ENCODE results near the gene LAMP2.

LAMP2 gene

GRCh38 chrX:120453985-120454384 is 15.1 kb downstream of the LAMP2 start:
- DNase-seq = no peak

GRCh38 chrX:120452131-120452530 is 17.0 kb downstream of the LAMP2 start:
- peak; percentile 27 for DNase-seq

- DNase-seq = no peak
Measured at GRCh38 chrX:120450163-120450562, 18.9 kb downstream of the LAMP2 start.

- no peak for DNase-seq
Measured at GRCh38 chrX:120446498-120446897, 22.6 kb downstream of the LAMP2 start.

- DNase-seq = no peak
Measured at GRCh38 chrX:120439921-120440320, 29.2 kb downstream of the LAMP2 start.

- no peak for DNase-seq
Measured at GRCh38 chrX:120429776-120430540, 39.1 kb downstream of the LAMP2 start.

- no peak for DNase-seq
Measured at GRCh38 chrX:120428309-120428708, 40.8 kb downstream of the LAMP2 start.

GRCh38 chrX:120426599-120426998 is 42.5 kb downstream of the LAMP2 start:
- no peak for DNase-seq

GRCh38 chrX:120419463-120419862 is 49.6 kb downstream of the LAMP2 start:
- DNase-seq = peak; percentile 49

GRCh38 chrX:120408168-120408567 is 60.9 kb downstream of the LAMP2 start:
- DNase-seq = no peak

GRCh38 chrX:120406638-120407037 is 62.5 kb downstream of the LAMP2 start:
- no peak for DNase-seq

GRCh38 chrX:120402369-120402768 is 66.7 kb downstream of the LAMP2 start:
- no peak for DNase-seq

- DNase-seq = no peak
Measured at GRCh38 chrX:120401301-120401700, 67.8 kb downstream of the LAMP2 start.

GRCh38 chrX:120380699-120381098 is 88.4 kb downstream of the LAMP2 start:
- DNase-seq = peak; percentile 31

GRCh38 chrX:120379937-120380681 is 89.0 kb downstream of the LAMP2 start:
- no peak for DNase-seq

- no peak for DNase-seq
Measured at GRCh38 chrX:120378570-120378969, 90.5 kb downstream of the LAMP2 start.

Measured in CD4-positive, alpha-beta T cell treated with Interleukin-17A for 4 hours (primary cell).